GM12878 (cell line): ENCODE results near the gene PASK. TPM values are rescaled to one million over a fixed set of nuclear protein-coding genes. Genes with fewer than 3 reads are reported as not detected.
A peak's percentile ranks its signal among the peaks of the same experiment; 100 is the strongest.

Source experiments
- ATAC-seq: fragments of 200-7000 bp; cut with Tn5 transposase; 3 replicates; pipeline ENCODE4 v1.9.1; 2020; ENCODE audit warnings: mild to moderate bottlenecking, moderate library complexity
- BruUV-seq: library from RNA; stranded (reverse); fragments of 400-500 nt; replicated peaks from 2 replicates; lab custom pipeline; 2021; lab: Mats Ljungman, UMichigan
- CTCF ChIA-PET: fragments of 300-600 bp; sonication (Branson Sonifier 250); formaldehyde crosslinking; extraction: SDS; loops from one replicate; lab custom pipeline; 2021; ENCODE audit warnings: inconsistent platforms; lab: Yijun Ruan, JAX
- POLR2A ChIA-PET: fragments of 350-600 bp; formaldehyde crosslinking; extraction: SDS; loops from one replicate; lab custom pipeline; 2021; ENCODE audit warnings: inconsistent platforms; lab: Charles Lee
- RAD21 ChIA-PET: fragments of 300-600 bp; sonication (Branson Sonifier 250); formaldehyde crosslinking; loops from one replicate; lab custom pipeline; 2023; ENCODE audit warnings: antibody characterized with exemption; ENCODE audit not compliant: unreplicated experiment; lab: Charles Lee
- SMC1A ChIA-PET: fragments of 300-600 bp; sonication (Branson Sonifier 250); formaldehyde crosslinking; loops from one replicate; lab custom pipeline; 2023; ENCODE audit not compliant: unreplicated experiment, uncharacterized antibody; lab: Charles Lee
- DNase-seq: peaks from one replicate; pipeline ENCODE4 v3.0.0-alpha.2; 2011; ENCODE audit warnings: low read depth, low spot score
- FAIRE-seq: peaks from 3 replicates; lab custom pipeline; 2011; peaks lifted over from hg19 to GRCh38; lab: Jason Lieb, UNC
- H2AFZ ChIP-seq: 2 replicates; pipeline ENCODE4 v1.6.0; 2011; ENCODE audit warnings: low read depth, low read length, control low read depth; ENCODE audit not compliant: control insufficient read depth
- H3K27ac ChIP-seq: 2 replicates; pipeline ENCODE4 v1.5.1; 2011; ENCODE audit warnings: control low read depth; ENCODE audit not compliant: control insufficient read depth, insufficient read depth
- H3K27me3 ChIP-seq, 2 experiments: replicated peaks in 1 of 2; 2 replicates each; pipeline versions ENCODE4 v1.6.0 to v1.6.1; 2011; ENCODE audit warnings: low read length in 1 of 2; ENCODE audit not compliant: control insufficient read depth in 2 of 2, insufficient read depth in 2 of 2
- H3K36me3 ChIP-seq, 2 experiments: 2 replicates each; pipeline ENCODE4 v1.5.1; 2011; ENCODE audit warnings: low read length in 1 of 2; ENCODE audit not compliant: control insufficient read depth in 2 of 2, insufficient read depth in 2 of 2
- H3K4me1 ChIP-seq: 2 replicates; pipeline ENCODE4 v1.6.1; 2011; ENCODE audit warnings: mild to moderate bottlenecking, low read length, moderate library complexity, mixed read lengths; ENCODE audit not compliant: control insufficient read depth, insufficient read depth
- H3K4me2 ChIP-seq: 2 replicates; pipeline ENCODE4 v1.6.0; 2011; ENCODE audit warnings: control low read depth; ENCODE audit not compliant: control insufficient read depth, insufficient read depth
- H3K4me3 ChIP-seq: fragments of 200-600 bp; sonication (generic); 2 replicates; pipeline ENCODE4 v1.5.1; 2016
- H3K79me2 ChIP-seq: 2 replicates; pipeline ENCODE4 v1.6.0; 2011; ENCODE audit warnings: low read length; ENCODE audit not compliant: control insufficient read depth, insufficient read depth
- H3K9ac ChIP-seq: 2 replicates; pipeline ENCODE4 v1.8.0; 2011; ENCODE audit warnings: low read length, control low read depth, mixed read lengths; ENCODE audit not compliant: control insufficient read depth, insufficient read depth
- H3K9me3 ChIP-seq: replicated peaks from 3 replicates; pipeline ENCODE4 v1.5.1; 2011; ENCODE audit warnings: mild to moderate bottlenecking, low read length; ENCODE audit not compliant: control insufficient read depth, insufficient read depth
- H4K20me1 ChIP-seq: 2 replicates; pipeline ENCODE4 v1.6.0; 2011; ENCODE audit not compliant: control insufficient read depth, insufficient read depth
- BRCA1 ChIP-seq: IDR thresholded peaks from 2 replicates; pipeline ENCODE4 v1.6.1; 2011; ENCODE audit warnings: low read depth, low read length, improper control_type of control experiment
- CBFB ChIP-seq: IDR thresholded peaks from 2 replicates; pipeline ENCODE4 v1.6.1; 2016; ENCODE audit warnings: antibody characterized with exemption, low read depth
- CREB1 ChIP-seq: IDR thresholded peaks from 2 replicates; pipeline ENCODE4 v1.6.1; 2012; ENCODE audit warnings: low read depth, mild to moderate bottlenecking, inconsistent platforms
- EED ChIP-seq: sonication (generic); IDR thresholded peaks from 2 replicates; pipeline ENCODE4 v1.6.1; 2016; ENCODE audit warnings: antibody characterized with exemption, low read depth
- EP300 ChIP-seq, 2 experiments: fragments of 150-350 bp in 1 of 2; IDR thresholded peaks; 2 replicates each; pipeline ENCODE4 v1.6.1; 2011 to 2012; ENCODE audit warnings: low read depth in 2 of 2, low read length in 2 of 2, borderline replicate concordance in 1 of 2, improper control_type of control experiment in 1 of 2, inconsistent platforms in 1 of 2; ENCODE audit not compliant: control insufficient read depth in 1 of 2
- JUNB ChIP-seq: IDR thresholded peaks from 2 replicates; pipeline ENCODE4 v1.6.1; 2016; ENCODE audit warnings: antibody characterized with exemption, mild to moderate bottlenecking
- NFXL1 ChIP-seq: fragments of 450-650 bp; IDR thresholded peaks from 2 replicates; pipeline ENCODE4 v1.6.1; 2017; ENCODE audit warnings: antibody characterized with exemption, mild to moderate bottlenecking, borderline replicate concordance
- POLR2AphosphoS5 ChIP-seq: IDR thresholded peaks from 2 replicates; pipeline ENCODE4 v1.6.1; 2011; ENCODE audit warnings: mild to moderate bottlenecking, low read length, inconsistent platforms
- RUNX3 ChIP-seq: IDR thresholded peaks from 2 replicates; pipeline ENCODE4 v1.6.1; 2012; ENCODE audit warnings: low read length, inconsistent platforms
- ZZZ3 ChIP-seq: IDR thresholded peaks from 2 replicates; pipeline ENCODE4 v1.6.1; 2011; ENCODE audit warnings: low read depth; ENCODE audit not compliant: control insufficient read depth, insufficient read length
- WGBS: methylation state at CpG from one replicate; pipeline ENCODE4 v1.1.6; 2016; ENCODE audit warnings: low lambda C conversion rate; ENCODE audit not compliant: insufficient replicate concordance, insufficient coverage; ENCODE audit errors: missing lambda C conversion rate; 5-methylcytosine and 5-hydroxymethylcytosine counted together
- in situ Hi-C: fragments of 300-500 bp; cut with MboI; formaldehyde crosslinking; loops from 9 replicates; pipeline ENCODE4 v1.14.3; 2018; ENCODE audit warnings: mixed read lengths
- intact Hi-C: fragments of 100-400 bp; cut with micrococcal nuclease; formaldehyde crosslinking; loops from one replicate; pipeline ENCODE4 v1.14.2; 2022; ENCODE audit not compliant: unreplicated experiment
- polyA plus RNA-seq, 11 experiments: library from polyadenylated mRNA; depleted of rRNA in 4 of 11; unstranded in 6 of 11; stranded (reverse) in 5 of 11; fragments of >200 nt; fragmentation: Nextera tagmentation in 4 of 11; fragmentation: Illumina TruSeq in 1 of 11; extraction: Ambion mirVana in 4 of 11; extraction: Trizol in 1 of 11; gene quantifications; 1 replicate in 1 of 11; 2 replicates in 10 of 11; pipeline versions ENCODE4 v1.2.1 to v1.2.3, GENCODE V29; 2011 to 2016; ENCODE audit warnings: inconsistent platforms in 2 of 11, missing spikeins in 2 of 11, low read depth in 1 of 11
- total RNA-seq, 4 experiments: library from RNA; depleted of rRNA in 3 of 4; stranded (reverse); fragments of >200 nt in 3 of 4; fragmentation: Illumina TruSeq in 1 of 4; extraction: Trizol in 1 of 4; gene quantifications; 2 replicates each; pipeline versions ENCODE4 v1.2.1 to v1.2.3, GENCODE V29; 2013 to 2021
- TF ChIP-seq, protein P1 (sequence below): IDR thresholded peaks from 2 replicates; pipeline ENCODE4 v1.6.1; 2012; ENCODE audit warnings: low read depth, low read length, improper control_type of control experiment
- TF ChIP-seq, protein P2 (sequence below): fragments of 450-650 bp; conservative IDR thresholded peaks from 2 replicates; pipeline ENCODE4 v1.6.1; 2017; ENCODE audit warnings: mild to moderate bottlenecking, moderate library complexity
- TF ChIP-seq, protein P3 (sequence below): fragments of 450-650 bp; IDR thresholded peaks from 2 replicates; pipeline ENCODE4 v1.6.1; 2017; ENCODE audit warnings: mild to moderate bottlenecking
- TF ChIP-seq, protein P4 (sequence below): fragments of 450-650 bp; IDR thresholded peaks from 2 replicates; pipeline ENCODE4 v1.6.1; 2017; ENCODE audit warnings: low read depth, mild to moderate bottlenecking, moderate library complexity
- TF ChIP-seq, protein P5 (sequence below): fragments of 450-650 bp; IDR thresholded peaks from 2 replicates; pipeline ENCODE4 v1.6.1; 2016; ENCODE audit warnings: mild to moderate bottlenecking

PASK gene
- total and polyA plus RNA-seq, 10 of the 15 experiments (the other 5 are each of a cell fraction or from before 2014, with no cell fraction given), result 9.6 to 62.2 (median 28.5) TPM

DNA sequence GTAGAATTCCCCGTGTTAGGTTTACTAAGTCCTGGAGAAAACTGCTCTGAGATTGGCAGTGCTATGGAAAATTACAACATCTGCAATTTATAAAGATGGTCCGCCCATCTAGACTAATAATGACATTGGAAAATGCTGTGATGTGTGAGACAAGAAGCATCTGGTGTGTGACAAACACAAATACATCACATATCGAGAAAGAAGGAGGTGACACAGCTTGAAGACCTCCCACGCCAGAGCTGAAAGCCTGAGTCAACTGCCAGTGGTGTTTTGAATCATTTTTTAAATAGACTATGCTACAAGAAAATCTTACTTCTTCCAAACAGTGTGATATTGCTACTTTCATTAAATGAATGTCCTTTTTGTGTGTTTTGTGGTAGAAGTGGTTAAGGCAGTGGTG lies 30.6 kb upstream of the PASK start:
- CTCF ChIA-PET, result interaction anchor here (1.3 kb wide), 1 partner anchor 101 kb away, joined by 4 read pairs; no protein-coding TSS in a partner anchor
- in situ Hi-C loops (no loop called here), intact Hi-C loops (no loop called here)
- Histone ChIP-seq H2AFZ (no peak overlapping the region), H3K79me2 (no peaks in the 10 kb centered on the region), H4K20me1 (no peaks in the 10 kb centered on the region), H3K4me1 (no peaks in the 10 kb centered on the region), H3K4me3 (no peak overlapping the region), H3K36me3 (peaks cover 1 to 6% of the 10 kb centered on the region in 2 experiments; a peak in 3 of 4 replicates), H3K9me3 (no peaks in the 10 kb centered on the region), H3K9ac (no peak overlapping the region), H3K4me2 (no peak overlapping the region), H3K27ac (no peak overlapping the region), H3K27me3 (no peaks in the 10 kb centered on the region)
- ATAC-seq (no peak), FAIRE-seq (no peak), DNase-seq (no peak)
- POLR2A ChIA-PET, result interaction anchor here (0.6 to 0.7 kb wide), 2 partner anchors 136 to 358 kb away, joined by 4 to 5 read pairs; no protein-coding TSS in a partner anchor
- BruUV-seq, result no TSS peak
- SMC1A ChIA-PET, result no interaction called here
- 0% methylated on average over 4 of the region's 4 CpGs for WGBS
- RAD21 ChIA-PET, result no interaction called here
- TF ChIP-seq, protein P1, sequence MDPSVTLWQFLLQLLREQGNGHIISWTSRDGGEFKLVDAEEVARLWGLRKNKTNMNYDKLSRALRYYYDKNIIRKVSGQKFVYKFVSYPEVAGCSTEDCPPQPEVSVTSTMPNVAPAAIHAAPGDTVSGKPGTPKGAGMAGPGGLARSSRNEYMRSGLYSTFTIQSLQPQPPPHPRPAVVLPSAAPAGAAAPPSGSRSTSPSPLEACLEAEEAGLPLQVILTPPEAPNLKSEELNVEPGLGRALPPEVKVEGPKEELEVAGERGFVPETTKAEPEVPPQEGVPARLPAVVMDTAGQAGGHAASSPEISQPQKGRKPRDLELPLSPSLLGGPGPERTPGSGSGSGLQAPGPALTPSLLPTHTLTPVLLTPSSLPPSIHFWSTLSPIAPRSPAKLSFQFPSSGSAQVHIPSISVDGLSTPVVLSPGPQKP, result no peak
- TF ChIP-seq JUNB, result peak; percentile 80
- peak; percentile 57; the same call in 1 of the 2 replicates for TF ChIP-seq CREB1
- no peak for TF ChIP-seq EED
- TF ChIP-seq, protein P2, sequence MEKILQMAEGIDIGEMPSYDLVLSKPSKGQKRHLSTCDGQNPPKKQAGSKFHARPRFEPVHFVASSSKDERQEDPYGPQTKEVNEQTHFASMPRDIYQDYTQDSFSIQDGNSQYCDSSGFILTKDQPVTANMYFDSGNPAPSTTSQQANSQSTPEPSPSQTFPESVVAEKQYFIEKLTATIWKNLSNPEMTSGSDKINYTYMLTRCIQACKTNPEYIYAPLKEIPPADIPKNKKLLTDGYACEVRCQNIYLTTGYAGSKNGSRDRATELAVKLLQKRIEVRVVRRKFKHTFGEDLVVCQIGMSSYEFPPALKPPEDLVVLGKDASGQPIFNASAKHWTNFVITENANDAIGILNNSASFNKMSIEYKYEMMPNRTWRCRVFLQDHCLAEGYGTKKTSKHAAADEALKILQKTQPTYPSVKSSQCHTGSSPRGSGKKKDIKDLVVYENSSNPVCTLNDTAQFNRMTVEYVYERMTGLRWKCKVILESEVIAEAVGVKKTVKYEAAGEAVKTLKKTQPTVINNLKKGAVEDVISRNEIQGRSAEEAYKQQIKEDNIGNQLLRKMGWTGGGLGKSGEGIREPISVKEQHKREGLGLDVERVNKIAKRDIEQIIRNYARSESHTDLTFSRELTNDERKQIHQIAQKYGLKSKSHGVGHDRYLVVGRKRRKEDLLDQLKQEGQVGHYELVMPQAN, result no peak
- TF ChIP-seq RUNX3, result peak; percentile 64
- TF ChIP-seq NFXL1, result no peak
- TF ChIP-seq POLR2AphosphoS5, result no peak
- TF ChIP-seq ZZZ3, result no peak
- TF ChIP-seq BRCA1, result no peak
- peak in 1 of 2 experiments; percentile 14; a peak in 1 of 4 replicates for TF ChIP-seq EP300 (IDR thresholded peaks at IDR 0.05; ENCODE audit: borderline replicate concordance in 1 of 2, control insufficient read depth in 1 of 2, low read depth in 2 of 2, low read length in 2 of 2)
- TF ChIP-seq, protein P3, sequence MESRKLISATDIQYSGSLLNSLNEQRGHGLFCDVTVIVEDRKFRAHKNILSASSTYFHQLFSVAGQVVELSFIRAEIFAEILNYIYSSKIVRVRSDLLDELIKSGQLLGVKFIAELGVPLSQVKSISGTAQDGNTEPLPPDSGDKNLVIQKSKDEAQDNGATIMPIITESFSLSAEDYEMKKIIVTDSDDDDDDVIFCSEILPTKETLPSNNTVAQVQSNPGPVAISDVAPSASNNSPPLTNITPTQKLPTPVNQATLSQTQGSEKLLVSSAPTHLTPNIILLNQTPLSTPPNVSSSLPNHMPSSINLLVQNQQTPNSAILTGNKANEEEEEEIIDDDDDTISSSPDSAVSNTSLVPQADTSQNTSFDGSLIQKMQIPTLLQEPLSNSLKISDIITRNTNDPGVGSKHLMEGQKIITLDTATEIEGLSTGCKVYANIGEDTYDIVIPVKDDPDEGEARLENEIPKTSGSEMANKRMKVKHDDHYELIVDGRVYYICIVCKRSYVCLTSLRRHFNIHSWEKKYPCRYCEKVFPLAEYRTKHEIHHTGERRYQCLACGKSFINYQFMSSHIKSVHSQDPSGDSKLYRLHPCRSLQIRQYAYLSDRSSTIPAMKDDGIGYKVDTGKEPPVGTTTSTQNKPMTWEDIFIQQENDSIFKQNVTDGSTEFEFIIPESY, result no peak
- TF ChIP-seq, protein P4, sequence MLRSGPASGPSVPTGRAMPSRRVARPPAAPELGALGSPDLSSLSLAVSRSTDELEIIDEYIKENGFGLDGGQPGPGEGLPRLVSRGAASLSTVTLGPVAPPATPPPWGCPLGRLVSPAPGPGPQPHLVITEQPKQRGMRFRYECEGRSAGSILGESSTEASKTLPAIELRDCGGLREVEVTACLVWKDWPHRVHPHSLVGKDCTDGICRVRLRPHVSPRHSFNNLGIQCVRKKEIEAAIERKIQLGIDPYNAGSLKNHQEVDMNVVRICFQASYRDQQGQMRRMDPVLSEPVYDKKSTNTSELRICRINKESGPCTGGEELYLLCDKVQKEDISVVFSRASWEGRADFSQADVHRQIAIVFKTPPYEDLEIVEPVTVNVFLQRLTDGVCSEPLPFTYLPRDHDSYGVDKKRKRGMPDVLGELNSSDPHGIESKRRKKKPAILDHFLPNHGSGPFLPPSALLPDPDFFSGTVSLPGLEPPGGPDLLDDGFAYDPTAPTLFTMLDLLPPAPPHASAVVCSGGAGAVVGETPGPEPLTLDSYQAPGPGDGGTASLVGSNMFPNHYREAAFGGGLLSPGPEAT, result no peak
- TF ChIP-seq, protein P5, sequence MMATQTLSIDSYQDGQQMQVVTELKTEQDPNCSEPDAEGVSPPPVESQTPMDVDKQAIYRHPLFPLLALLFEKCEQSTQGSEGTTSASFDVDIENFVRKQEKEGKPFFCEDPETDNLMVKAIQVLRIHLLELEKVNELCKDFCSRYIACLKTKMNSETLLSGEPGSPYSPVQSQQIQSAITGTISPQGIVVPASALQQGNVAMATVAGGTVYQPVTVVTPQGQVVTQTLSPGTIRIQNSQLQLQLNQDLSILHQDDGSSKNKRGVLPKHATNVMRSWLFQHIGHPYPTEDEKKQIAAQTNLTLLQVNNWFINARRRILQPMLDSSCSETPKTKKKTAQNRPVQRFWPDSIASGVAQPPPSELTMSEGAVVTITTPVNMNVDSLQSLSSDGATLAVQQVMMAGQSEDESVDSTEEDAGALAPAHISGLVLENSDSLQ, result 0 out of 2 replicates have a peak, but pooled peaks have one; percentile 9
- TF ChIP-seq CBFB, result 0 out of 2 replicates have a peak, but pooled peaks have one; percentile 25
